SJSA1 (cell line): Measurements from ENCODE around the gene PRDX2. TPM values are rescaled to one million over a fixed set of nuclear protein-coding genes. Genes with fewer than 3 reads are reported as not detected.
A peak's percentile ranks its signal among the peaks of the same experiment; 100 is the strongest.

Experiments
- DNase-seq, 2 experiments: peaks; one replicate each; pipeline ENCODE4 v3.0.0-alpha.2; 2015 to 2020; ENCODE audit warnings: low spot score in 2 of 2, low read depth in 1 of 2
- H3K27ac ChIP-seq: fragments of 250-450 bp; sonication (Bioruptor Pico); 2 replicates; pipeline ENCODE4 v1.5.1; 2020; ENCODE audit warnings: mild to moderate bottlenecking, moderate library complexity
- H3K27me3 ChIP-seq: fragments of 250-450 bp; sonication (Bioruptor Pico); replicated peaks from 2 replicates; pipeline ENCODE4 v1.5.1; 2020; ENCODE audit warnings: mild to moderate bottlenecking, moderate library complexity
- H3K36me3 ChIP-seq: fragments of 250-450 bp; sonication (Bioruptor Pico); 2 replicates; pipeline ENCODE4 v1.5.1; 2020; ENCODE audit warnings: mild to moderate bottlenecking
- H3K4me1 ChIP-seq: fragments of 250-450 bp; sonication (Bioruptor Pico); replicated peaks from 2 replicates; pipeline ENCODE4 v1.6.1; 2021; ENCODE audit warnings: mild to moderate bottlenecking
- H3K4me3 ChIP-seq: fragments of 250-450 bp; sonication (Bioruptor Pico); 2 replicates; pipeline ENCODE4 v1.5.1; 2020; ENCODE audit warnings: mild to moderate bottlenecking
- H3K9me3 ChIP-seq: fragments of 250-450 bp; sonication (Bioruptor Pico); replicated peaks from 2 replicates; pipeline ENCODE4 v1.5.1; 2020; ENCODE audit warnings: mild to moderate bottlenecking
- total RNA-seq: library from RNA; depleted of rRNA; stranded (reverse); fragments of >200 nt; shearing (Covaris generic); gene quantifications from 2 replicates; pipeline ENCODE4 v1.2.3, GENCODE V29; 2014

The PRDX2 gene
- total RNA-seq, 1 experiment from 2014 or later = 4.6 TPM

- Histone ChIP-seq H3K27ac (peak overlapping the region; percentile 77), H3K4me3 (no peak overlapping the region), H3K4me1 (peaks cover 81% of the 10 kb centered on the region), H3K27me3 (no peaks in the 10 kb centered on the region), H3K36me3 (no peaks in the 10 kb centered on the region), H3K9me3 (no peaks in the 10 kb centered on the region)
- peak; percentile 72 to 77 for DNase-seq
Observed at GRCh38 chr19:12784871-12785430, 16.6 kb downstream of the PRDX2 start.

- H3K9me3 ChIP-seq = no peaks in the 10 kb centered on the region
- peak in 1 of 2 experiments; percentile 63 for DNase-seq
- no peaks in the 10 kb centered on the region for H3K36me3 ChIP-seq
- peaks cover 80% of the 10 kb centered on the region for H3K4me1 ChIP-seq
- H3K27ac ChIP-seq = peak overlapping the region; percentile 77
- H3K27me3 ChIP-seq = no peaks in the 10 kb centered on the region
- H3K4me3 ChIP-seq = no peak overlapping the region
Observed at GRCh38 chr19:12784394-12784870, 17.2 kb downstream of the PRDX2 start.

GRCh38 chr19:12783849-12784393 lies 17.7 kb downstream of the PRDX2 start:
- Histone ChIP-seq H3K4me1 (peaks cover 80% of the 10 kb centered on the region), H3K27ac (peak overlapping the region; percentile 77), H3K36me3 (no peaks in the 10 kb centered on the region), H3K4me3 (no peak overlapping the region), H3K27me3 (no peaks in the 10 kb centered on the region), H3K9me3 (no peaks in the 10 kb centered on the region)
- DNase-seq = peak in 1 of 2 experiments; percentile 83

- no peaks in the 10 kb centered on the region for H3K9me3 ChIP-seq
- H3K4me1 ChIP-seq = peaks cover 80% of the 10 kb centered on the region
- peak; percentile 65 to 68 for DNase-seq
- peak overlapping the region; percentile 77 for H3K27ac ChIP-seq
- H3K27me3 ChIP-seq = no peaks in the 10 kb centered on the region
- peak overlapping the region; percentile 38 for H3K4me3 ChIP-seq
- H3K36me3 ChIP-seq = no peaks in the 10 kb centered on the region
Observed at GRCh38 chr19:12783291-12783848, 18.2 kb downstream of the PRDX2 start.

- DNase-seq = peak; percentile 91
- Histone ChIP-seq H3K4me3 (peak overlapping the region; percentile 38), H3K27ac (peak overlapping the region; percentile 77), H3K9me3 (no peaks in the 10 kb centered on the region), H3K27me3 (no peaks in the 10 kb centered on the region), H3K4me1 (peaks cover 76% of the 10 kb centered on the region), H3K36me3 (no peaks in the 10 kb centered on the region)
Observed at GRCh38 chr19:12782424-12783290, 18.9 kb downstream of the PRDX2 start.

- H3K27ac ChIP-seq = peak overlapping the region; percentile 77
- no peaks in the 10 kb centered on the region for H3K9me3 ChIP-seq
- peaks cover 74% of the 10 kb centered on the region for H3K4me1 ChIP-seq
- no peaks in the 10 kb centered on the region for H3K27me3 ChIP-seq
- H3K4me3 ChIP-seq = peak overlapping the region; percentile 38
- H3K36me3 ChIP-seq = no peaks in the 10 kb centered on the region
- DNase-seq = no peak
Observed at GRCh38 chr19:12782174-12782423, 19.5 kb downstream of the PRDX2 start.

- H3K9me3 ChIP-seq = no peaks in the 10 kb centered on the region
- 0 out of 2 replicates have a peak, but pooled peaks cover 4% of the 10 kb centered on the region for H3K36me3 ChIP-seq
- H3K27ac ChIP-seq = peak overlapping the region; percentile 62
- H3K4me1 ChIP-seq = peaks cover 52% of the 10 kb centered on the region
- H3K4me3 ChIP-seq = no peak overlapping the region
- no peaks in the 10 kb centered on the region for H3K27me3 ChIP-seq
- peak; percentile 65 to 70 for DNase-seq
Observed at GRCh38 chr19:12779162-12779993, 22.2 kb downstream of the PRDX2 start.

- no peaks in the 10 kb centered on the region for H3K27me3 ChIP-seq
- no peaks in the 10 kb centered on the region for H3K9me3 ChIP-seq
- 0 out of 2 replicates have a peak, but pooled peaks cover 4% of the 10 kb centered on the region for H3K36me3 ChIP-seq
- H3K27ac ChIP-seq = peak overlapping the region; percentile 62
- H3K4me1 ChIP-seq = peaks cover 48% of the 10 kb centered on the region
- peak overlapping the region; percentile 42 for H3K4me3 ChIP-seq
- no peak for DNase-seq
Observed at GRCh38 chr19:12778905-12779161, 22.8 kb downstream of the PRDX2 start.

GRCh38 chr19:12778017-12778904 lies 23.3 kb downstream of the PRDX2 start:
- peak overlapping the region; percentile 62 for H3K27ac ChIP-seq
- peak; percentile 79 to 85 for DNase-seq
- H3K4me1 ChIP-seq = peaks cover 48% of the 10 kb centered on the region
- H3K9me3 ChIP-seq = no peaks in the 10 kb centered on the region
- peak overlapping the region; percentile 42 for H3K4me3 ChIP-seq
- H3K36me3 ChIP-seq = 0 out of 2 replicates have a peak, but pooled peaks cover 4% of the 10 kb centered on the region
- no peaks in the 10 kb centered on the region for H3K27me3 ChIP-seq

- peak; percentile 80 to 85 for DNase-seq
- Histone ChIP-seq H3K4me3 (peak overlapping the region; percentile 42), H3K9me3 (no peaks in the 10 kb centered on the region), H3K36me3 (0 out of 2 replicates have a peak, but pooled peaks cover 4% of the 10 kb centered on the region), H3K27me3 (no peaks in the 10 kb centered on the region), H3K4me1 (peaks cover 39% of the 10 kb centered on the region), H3K27ac (peak overlapping the region; percentile 62; the same call in 1 of the 2 replicates)
Observed at GRCh38 chr19:12777217-12778016, 24.2 kb downstream of the PRDX2 start.

- no peak within 1 kb of the TSS for H3K27ac ChIP-seq
- peaks cover 34% of the 10 kb centered on the region for H3K4me1 ChIP-seq
- H3K27me3 ChIP-seq = no peaks in the 10 kb centered on the region
- DNase-seq = no peak
- no peaks in the 10 kb centered on the region for H3K9me3 ChIP-seq
- H3K36me3 ChIP-seq = 0 out of 2 replicates have a peak, but pooled peaks cover 4% of the 10 kb centered on the region
- peak within 1 kb of the TSS; percentile 43 for H3K4me3 ChIP-seq
Observed at GRCh38 chr19:12774588-12775555, 26.7 kb downstream of the PRDX2 start, which contains the start of gene HOOK2. HOOK2 (minus strand) TSS chr19:12775552; CDS start chr19:12775449, 103 bp downstream.
